NCI-H2081 treated with DMSO at 0.1 percent for 48 hours (cell line): ENCODE measurements around the gene UST.
A peak's percentile ranks its signal among the peaks of the same experiment; 100 is the strongest.
"Not testable (repeated sequence)": the region's sequence is repeated elsewhere in the genome, so short reads cannot be mapped to it uniquely, and the experiment has no call there.

ENCODE experiments used
- DNase-seq: peaks from one replicate; lab custom pipeline; 2025; lab: John Stamatoyannopoulos, UW

The UST gene

DNA sequence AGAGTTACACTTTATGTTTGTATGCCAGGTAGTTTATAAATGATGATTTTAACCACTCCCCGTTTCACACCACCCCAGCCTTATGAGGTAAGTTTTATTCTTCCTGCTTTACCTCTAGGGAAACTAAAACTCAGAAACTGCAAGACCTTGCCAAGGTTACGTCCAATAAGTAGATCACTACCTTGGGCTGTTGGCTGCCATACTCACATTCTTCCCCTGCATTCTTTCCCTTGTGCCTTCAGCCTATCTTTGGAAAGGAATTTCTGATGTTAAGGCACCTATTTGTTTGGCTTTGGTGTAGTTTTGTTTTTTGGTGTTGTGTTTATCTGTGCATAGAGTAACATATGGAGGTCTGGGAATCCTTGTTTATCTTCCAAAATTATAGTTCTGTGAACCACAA, 122.1 kb downstream of the UST start:
- DNase-seq = no peak

DNA sequence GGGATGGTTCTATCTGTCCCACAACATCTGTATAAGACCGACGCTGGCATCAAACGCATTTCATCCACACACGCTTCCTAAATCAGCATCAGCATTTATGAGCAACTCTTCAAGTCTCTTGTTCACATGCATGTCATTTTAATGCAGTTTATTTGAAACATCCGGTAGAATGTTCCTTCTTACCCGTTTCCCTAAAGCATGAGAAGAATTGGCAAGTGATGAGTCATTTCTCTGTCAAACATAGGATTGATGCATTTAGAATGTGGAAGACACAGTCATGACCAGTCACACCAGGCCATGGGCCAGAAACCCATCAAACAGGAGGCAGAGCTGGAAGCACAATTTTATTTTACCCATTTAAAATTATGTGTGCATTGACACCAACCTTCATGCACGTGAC, 122.8 kb downstream of the UST start:
- no peak for DNase-seq

DNA sequence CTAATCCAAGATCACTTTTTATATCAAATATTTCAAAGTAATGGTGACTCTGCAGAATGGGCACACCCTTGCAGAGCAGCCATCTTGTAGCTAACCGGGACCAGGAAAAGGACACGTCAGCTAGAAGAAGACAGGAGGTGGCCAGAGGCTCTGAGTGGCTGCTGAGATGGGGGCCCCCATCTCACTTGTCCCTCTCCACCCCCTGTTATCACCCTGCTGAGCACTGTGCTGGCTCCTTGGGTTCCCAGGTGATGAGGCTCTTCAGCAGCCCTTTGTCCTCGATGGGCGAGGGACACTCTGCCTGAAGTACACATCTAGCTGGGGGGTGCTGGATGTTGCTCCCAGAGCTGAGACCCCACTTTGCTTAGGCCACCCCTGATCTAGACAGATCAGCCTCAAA, 126.3 kb downstream of the UST start:
- DNase-seq = no peak

DNA sequence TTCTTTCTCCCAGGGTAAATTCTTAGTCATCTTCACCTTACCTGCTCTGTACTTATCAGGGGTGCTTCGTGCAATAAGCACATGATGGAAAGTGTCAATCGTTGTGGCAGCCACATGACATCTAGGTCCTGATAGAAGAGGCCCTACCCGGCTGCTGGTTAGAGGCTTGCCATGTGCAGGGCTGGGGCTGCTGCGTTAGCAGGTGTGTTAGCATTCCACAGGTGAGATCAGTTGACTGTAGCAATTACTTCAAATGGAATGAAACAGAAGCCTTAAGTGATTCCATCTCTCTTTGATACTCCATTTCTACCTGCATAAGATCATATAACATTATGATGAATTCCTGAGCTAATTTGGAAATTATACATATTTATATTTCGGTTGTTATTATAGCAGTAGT, 127.0 kb downstream of the UST start:
- no peak for DNase-seq

DNA sequence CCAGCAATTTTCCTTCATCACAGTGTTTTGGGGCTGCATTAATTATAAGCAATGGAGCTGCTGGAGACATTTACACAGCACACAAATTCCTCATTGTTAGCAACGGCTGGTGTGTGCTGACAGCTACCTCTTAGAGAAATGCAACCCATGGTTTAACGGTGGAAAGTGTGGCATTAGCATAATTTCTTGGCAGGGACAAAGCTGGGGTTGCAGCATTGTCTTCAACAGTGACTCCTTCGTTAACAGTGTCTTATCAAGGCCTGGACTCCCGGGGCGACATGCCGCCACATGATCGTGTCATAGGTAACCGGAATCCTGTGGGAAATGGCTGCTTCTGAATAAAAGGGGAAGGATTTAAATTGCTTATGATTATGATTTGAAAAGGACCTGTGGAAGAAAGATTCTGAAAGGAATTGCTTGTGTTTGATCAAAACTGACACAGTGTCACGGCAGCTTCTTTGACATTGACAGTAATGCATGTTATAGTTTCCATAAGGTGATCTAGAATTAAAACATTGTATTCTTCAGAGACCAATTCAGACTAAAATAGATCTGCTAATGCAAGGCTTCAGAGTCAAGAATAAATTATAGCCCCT, 128.0 kb downstream of the UST start:
- peak; percentile 56 for DNase-seq

DNA sequence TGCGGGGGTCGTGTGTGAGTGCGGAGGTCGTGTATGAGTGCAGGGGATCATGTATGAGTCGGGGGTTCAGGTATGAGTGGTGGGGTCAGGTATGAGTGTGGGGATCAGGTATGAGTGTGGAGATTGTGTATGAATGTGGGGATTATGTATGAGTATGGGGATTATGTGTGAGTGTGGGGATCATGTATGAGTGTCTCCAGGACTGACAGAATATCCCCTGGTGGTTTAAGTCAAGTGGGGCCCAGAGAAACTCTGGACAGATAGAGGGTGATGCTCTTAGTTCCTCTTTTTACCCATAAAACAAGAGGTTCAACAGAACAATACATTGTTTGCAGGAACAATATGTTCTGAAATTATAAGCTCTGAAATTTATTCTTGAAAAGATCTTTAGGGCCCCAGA, 131.9 kb downstream of the UST start:
- DNase-seq = no peak

DNA sequence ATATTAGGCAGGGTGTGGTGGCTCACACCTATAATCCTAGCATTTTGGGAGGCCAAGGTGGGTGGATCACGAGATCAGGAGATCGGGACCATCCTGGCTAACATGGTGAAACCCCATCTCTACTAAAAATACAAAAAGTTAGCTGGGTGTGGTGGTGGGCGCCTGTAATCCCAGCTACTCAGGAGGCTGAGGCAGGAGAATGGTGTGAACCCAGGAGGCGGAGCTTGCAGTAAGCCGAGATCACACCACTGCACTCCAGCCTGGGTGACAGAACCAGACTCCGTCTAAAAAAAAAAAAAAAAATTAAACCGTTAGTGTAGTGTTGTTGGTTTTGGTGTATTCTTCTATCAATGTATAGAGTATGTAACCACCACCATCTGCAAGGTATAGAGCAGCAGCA, 133.9 kb downstream of the UST start:
- not testable (repeated sequence) for DNase-seq

DNA sequence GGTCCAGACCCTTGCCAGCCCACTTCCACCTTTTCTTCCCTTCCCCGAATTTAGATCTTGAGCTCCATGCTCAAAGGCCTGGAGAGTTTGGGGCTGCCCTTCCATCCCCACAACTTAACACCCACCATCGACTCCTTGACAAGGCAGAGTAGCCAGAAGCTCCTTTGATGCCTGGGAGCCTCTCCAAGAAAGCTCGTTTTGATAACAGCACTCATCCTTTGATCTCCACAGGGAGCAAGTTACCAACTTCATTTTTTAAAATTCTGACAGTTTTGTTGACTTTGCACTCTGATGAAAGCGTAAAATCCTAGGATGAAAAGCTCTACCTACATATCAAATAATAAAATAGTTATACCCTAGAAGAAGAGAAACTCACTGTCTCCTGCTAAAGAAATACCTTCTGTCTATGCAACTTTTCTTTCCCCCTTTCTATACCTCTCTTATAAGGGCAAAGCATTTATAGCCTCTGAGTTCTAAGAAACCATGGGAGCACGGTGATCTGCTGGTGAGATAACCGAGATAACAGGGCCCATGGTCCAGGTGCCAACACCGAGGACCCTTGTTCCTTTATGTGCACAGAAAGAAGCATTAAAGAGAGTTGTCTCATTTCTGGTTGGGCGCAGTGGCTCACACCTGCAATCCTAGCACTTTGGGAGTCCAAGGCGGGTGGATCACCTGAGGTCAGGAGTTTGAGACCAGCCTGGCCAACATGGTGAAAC, 134.9 kb downstream of the UST start:
- DNase-seq = no peak

DNA sequence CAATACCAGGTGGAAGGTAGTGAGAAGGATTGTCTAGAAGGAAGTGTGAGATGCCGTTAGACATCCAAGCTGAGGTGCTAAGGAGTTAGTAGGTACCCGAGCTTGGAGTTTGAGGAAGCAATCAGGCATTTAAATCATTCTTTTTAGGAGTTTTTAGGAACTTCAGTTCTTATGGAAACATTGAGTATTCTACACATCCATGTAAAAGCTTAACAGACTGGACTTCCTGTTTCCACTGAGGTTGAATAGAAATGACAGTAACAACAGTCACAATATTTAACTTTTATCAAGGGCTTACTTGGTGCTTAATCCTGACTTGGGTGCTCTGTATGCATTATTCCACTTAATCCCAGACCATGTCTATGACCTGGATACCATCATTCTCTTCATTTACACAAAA, 136.4 kb downstream of the UST start:
- no peak for DNase-seq

DNA sequence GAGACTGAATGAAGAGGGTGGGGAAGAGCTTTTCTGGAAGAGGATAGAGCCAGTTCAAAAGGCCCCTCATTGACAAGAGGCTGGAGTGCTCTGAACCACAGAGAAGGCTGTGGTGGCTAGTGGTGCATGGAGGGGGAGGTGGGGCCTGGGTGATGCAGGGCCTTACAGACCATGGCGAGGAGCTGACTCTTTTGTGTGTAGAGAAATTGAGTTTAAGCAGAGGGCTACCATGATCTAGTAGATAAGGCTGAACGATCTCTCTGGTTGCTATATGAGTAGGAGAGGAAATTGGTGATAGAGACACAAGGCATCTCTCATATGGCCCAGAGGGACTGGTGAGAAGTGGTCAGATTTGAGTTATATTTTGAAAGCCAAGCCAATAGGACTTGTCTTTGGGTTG, 137.6 kb downstream of the UST start:
- DNase-seq = no peak

DNA sequence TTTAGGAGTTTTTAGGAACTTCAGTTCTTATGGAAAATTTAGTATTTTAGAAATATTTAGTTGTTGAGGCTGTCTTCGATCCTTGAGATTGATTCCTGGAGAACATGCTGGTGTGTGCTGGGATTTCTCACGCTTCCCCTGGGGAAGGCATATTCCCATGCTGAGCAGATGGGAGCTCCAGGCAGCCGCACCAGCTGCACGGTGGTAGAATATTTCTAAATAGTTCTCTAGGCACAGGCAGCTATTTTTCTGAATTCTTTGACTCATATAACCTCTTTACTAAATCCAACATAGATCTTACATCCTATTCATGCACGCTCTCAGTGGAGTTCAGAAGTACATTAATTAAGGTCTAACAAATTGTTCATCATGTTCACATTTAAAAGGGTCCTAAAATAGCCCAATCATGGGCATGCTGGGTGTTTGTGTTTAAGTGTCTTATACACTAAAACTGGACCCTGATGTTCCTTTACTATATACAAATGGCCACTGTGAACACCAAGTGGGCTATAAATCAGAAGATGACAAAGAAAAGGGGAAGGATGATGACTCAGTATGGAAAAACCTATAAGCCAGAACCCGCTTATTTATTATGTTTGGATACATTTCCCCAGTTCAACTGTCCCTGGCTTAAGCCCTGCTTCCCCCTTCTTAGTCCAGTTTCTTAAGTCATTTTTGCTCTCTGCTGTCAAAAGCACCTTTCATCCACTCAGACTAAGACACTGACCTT, 138.5 kb downstream of the UST start:
- DNase-seq = no peak

DNA sequence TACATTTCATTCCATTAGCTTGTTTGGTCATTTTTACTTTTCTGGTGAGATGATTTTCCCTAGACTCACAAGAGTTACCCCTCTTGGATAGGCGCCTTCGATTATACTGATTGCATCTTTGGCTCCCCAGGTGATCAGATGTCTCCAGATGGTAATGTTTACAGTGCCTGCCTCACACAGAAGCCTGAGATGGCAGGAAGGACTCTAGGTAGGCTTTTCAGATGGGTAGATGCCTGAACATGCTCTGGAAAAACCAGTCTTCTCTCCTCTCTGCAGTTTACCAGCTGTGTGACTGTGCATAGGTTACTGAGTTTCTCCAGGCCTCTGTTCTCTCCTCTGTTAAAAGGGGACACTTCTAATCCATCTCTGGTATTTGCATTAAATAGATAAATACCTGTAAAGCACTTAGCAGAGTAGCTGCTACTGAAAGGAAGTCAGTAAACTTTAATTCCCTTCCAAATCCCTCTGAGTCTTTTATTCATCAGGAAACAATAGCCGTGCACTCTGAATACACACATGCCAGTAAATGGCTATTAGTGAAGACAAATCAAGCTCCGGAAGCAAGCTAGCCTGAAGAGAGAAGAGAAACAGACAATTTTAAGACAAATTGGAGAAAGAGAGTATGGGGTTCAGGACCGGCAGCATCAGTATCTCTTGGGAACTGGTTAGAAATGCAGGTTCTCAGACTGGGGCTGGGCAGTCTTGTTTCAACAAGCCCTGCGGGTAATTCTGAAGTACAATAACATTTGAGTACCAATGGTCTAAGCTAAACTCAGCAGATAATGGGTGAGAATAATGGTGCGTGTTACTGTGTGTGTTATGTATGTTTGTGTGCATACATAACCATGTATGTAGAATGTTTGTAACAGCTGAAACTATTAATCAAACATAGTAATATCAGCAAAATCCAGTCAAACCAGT, 139.4 kb downstream of the UST start:
- no peak for DNase-seq

DNA sequence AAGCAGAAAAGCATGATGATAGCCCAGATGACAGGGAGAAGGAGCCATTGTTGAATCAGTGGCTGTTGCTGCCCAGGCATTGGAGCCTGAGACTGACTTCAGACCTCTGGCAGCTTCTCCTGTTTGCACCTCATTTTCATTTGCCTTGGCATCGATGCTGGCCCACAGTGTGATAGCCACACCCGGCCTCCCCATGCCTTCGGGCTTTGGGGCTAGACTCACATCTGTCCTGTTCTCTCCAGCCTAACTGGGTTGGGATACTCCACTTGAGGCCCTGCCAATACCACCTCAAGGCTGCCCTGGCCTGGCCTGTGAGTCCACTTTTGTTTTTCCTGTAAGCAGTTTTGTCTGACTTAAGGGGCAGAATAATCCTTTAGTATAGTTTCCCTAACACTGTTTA, 140.4 kb downstream of the UST start:
- no peak for DNase-seq

DNA sequence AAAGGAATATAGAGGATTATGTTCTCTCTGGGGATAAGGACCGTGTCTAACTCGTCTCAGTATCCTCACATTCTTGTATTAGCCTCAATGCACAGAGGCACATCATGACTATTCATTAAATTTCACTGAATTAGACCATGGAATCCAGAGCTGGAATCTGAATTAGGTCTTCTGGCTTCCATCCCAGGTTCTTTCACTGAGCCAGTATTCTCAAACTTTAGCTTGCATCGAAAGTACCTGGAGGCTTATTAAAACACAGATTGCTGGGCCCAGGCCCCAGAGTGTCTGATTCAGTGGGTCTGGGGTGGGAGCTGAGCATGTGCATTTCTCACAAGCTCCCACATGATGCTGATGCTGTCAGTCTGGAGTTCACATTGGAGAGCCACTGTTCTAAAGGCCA, 142.0 kb downstream of the UST start:
- no peak for DNase-seq

DNA sequence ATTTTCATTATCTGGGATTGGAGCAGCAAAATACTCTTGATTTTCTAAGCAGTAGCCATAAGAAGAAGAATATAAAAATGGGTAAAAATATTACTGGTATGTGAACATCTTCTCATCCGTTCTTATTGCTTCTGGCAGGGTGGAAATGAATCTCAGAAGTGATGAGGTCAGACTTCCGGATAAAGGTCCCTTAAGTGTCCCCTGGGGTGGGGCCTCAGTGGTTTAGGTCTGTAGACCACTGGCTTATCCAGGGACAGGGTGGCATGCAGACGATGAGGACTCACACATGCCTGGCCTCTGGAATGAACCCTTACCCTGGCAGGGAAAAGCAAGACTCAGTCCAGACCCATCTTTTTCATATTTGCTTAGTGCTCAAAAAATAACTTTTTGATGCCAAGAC, 143.3 kb downstream of the UST start:
- DNase-seq = no peak

DNA sequence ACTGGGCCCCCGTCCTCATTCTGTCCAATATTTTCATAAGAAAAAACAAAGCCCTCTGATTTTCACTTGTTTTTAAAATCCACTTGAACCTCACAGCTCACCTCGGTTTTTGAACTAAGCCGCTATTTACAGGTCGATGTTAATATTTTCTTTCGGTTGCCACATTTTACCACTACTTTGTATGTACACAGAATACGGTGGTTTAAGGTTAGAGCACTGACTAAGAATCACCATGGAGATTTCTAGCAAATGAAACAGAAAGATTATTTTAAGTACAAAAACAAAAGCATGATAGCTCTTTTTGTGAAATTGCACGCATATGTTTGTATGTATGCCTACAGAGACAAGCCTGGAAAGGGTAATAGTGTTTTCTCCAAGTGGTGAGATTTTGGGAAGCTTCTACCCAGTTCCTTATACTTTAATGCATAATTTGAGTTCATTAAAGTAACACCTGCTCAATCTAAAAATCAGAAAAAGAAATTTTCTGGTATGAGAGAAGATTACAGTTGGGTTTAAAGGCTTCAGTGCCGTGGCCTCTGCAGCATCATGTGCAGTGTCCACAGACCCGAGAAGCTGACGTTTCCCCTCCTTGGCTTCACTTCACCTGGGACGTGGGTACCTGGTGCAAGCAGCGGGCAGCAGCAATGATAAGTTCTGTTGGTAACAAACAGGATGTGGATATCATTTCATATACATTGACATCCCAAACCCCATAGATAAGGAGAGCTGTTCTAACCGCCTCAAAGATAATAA, 144.0 kb downstream of the UST start:
- no peak for DNase-seq

DNA sequence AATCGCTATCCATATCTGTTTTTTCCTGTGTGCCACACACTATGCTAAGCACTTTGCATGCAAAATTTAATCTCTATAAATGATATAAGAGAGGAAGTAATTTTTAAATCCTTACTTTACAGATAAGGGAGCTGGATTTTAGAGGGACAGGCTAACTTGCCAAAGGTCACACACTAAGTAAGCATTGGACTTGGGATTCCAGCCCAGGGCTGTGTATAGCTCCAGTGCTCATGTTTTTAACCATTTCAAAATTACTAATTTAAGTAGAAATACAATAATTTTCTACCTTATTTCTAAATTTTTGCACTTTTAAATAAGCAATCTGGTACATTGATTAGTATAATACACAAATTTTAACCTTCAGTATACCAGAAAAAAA, 144.6 kb downstream of the UST start:
- DNase-seq = no peak

DNA sequence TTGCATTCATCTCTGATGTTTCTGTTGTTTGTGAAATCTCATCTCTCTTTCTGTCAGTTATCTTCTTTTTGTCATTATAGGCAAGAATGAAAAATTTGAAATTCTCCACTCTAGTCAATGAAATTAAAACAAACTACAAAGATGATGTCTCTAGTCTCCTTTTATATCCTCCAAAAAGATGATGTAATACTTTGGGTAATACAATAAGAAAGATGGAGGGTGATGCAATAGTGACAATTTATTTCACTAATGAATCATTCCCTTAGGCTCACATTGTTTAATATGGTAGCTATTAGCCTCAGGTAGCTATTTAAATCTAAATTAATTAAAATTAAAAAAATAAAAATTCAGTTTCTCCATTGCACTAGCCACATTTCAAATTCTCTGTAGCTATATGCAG, 145.4 kb downstream of the UST start:
- DNase-seq = no peak

DNA sequence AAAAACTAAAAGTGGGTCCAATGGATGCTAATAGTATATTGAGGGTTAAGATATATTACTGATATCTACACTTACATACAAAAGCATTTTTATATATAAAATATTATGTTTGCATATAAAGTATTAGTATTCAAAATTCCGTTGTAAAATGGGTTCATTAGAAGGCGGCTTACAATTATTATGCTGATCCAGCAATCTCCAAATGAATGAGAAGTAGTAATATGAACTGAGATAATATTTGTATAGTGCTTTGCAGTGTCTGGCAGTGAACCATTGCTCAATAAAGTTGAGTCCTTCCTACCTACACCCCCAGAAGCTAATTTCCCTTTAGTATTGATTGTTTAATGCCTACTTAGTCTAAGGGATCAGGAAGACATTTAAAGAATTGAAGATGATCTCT, 146.2 kb downstream of the UST start:
- DNase-seq = no peak

DNA sequence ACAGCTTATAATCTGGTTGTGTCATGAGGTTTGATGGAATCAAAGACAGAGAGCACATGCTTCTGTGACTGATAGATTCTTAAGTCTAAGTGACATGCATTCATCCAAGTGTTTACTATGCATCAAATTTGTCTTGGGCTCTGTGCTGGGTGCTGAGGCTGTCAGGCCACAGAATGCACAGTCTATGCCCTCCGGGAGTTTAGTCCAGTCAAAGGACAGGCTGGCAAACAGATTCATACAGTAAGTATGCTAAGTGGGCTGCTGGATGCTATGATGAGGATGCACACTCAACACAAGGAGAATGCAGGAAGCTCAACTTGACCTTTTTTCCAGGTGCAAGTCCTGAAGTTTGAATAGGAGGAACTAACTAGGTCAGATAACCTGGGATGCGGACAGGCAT, 146.7 kb downstream of the UST start:
- no peak for DNase-seq

DNA sequence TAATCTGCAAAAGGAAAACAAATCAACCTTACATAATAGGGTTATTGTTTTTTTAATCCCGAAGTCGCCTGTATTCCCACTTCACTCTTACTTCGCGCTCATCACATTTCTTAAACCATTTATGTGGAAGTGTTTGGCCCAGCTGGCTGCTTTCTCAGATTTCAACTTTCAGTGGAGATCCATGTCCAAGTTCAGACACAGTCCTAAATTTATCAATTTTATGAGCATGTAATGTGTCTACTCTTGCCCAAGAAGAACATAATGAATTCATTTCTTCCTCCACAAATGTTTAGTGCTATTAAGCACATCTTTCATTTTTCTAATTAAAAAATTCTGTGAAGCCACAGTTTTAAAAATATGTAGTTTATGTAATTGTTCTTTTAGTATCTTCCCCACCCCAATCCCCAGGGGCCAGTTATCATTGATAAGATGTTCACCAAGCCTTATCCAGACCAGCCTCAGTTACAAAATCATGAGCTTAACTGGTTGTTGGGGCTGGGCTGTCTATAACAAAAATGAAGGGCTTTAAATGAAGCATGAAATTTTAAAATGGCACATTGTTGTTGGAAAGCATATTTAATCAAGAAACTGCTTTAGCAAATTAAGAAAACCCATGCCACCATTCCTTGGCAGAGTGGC, 151.7 kb downstream of the UST start:
- DNase-seq = no peak
